GM03348 (cell line): ENCODE measurements around the gene PASD1.
"Not testable (repeated sequence)": the region's sequence is repeated elsewhere in the genome, so short reads cannot be mapped to it uniquely, and the experiment has no call there.

Experiments
- DNase-seq: peaks from one replicate; pipeline ENCODE4 v3.0.0; 2012; ENCODE audit warnings: low spot score

Gene PASD1

DNA sequence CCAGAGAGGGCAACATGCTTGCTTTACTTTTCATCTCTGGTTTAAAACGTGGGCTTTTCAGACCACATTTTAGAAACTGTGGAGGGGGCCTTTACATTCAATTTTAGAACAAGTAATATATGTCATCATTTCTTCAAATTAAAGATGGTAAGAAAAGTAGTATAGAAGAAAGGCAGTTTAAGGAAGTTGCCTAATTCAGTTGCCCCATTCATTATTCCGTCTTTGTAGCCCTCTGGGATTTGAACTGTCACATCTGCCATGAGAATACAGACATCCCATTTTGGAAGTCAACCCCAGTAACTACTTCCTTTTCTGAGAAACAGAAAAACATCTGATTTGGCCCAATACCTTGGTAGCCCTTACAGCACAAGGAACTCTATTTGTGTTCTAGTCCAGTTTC lies 61.2 kb downstream of the PASD1 start:
- no peak for DNase-seq

DNA sequence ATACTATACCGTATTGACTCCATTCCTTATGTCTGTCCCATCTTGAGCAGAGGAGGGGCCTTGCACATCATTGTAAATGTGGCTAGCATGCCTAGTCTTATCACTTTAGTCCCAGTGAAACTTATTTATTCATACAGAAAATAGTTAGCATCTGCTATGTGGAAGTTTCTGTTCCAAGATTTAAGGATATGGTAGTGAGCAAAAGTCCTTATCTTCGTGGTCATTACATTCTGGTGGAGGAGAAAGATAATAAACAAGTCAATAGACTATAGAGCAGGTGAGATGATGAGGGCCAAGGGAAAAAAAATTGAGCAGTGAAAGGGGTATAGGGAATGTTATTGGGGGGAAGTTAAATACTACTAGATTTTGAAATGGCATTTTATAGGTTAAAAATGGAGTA lies 68.3 kb downstream of the PASD1 start:
- DNase-seq, result no peak

DNA sequence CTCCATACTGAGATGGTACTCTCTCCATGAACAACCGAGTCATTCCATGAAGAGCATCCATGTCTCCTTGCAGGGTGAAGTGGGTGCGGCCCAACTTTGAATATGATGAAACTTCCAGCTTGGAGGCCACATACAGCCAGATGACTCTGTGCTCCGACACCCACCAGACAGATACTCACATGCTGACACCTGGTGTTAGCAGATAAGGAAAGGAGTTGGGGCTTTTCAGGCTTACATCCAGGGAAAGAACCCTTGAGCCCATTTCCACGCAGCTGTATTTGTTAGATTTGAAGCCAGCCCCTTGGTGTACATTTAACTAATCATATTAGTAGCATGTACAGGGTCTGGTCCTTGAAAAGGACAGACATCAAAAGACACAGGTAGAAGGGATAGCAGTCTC lies 69.7 kb downstream of the PASD1 start:
- no peak for DNase-seq

DNA sequence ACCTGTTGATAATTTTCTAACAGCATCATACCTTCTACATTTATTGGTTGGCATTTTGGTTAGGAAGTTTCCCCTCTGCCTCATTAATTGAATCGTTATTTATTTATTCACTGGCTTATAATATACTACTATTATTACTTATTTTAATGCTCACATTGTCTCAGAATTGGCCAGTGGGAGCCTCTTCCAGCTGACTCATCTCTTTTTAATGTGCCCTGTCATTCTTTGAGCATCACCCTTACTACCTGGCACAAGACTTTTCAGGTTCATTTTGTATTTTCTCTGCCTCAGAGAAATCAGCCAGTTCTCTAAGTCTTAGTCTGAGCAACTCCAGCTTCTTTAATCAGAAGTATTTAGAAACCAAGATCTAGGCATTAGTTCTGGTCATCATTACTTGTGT lies 71.5 kb downstream of the PASD1 start:
- DNase-seq, result no peak

DNA sequence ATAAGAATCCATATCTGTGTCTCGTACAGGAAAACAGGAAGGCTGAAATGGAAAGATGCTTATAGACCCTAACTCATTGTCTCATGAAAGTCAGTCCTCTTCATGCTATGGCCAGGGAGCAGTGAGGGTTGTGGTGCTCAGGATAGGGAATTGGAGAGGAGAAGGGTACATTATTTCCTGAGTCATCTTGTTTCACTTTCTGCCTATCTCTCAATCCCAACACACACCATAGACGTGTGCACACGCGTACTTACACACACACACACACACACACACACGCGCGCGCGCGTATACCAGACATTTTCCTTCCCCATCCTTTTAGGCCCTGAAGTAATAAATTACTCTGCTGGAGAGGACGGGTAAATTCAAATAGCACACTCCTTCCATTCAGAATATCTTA lies 78.1 kb downstream of the PASD1 start:
- DNase-seq, result no peak

DNA sequence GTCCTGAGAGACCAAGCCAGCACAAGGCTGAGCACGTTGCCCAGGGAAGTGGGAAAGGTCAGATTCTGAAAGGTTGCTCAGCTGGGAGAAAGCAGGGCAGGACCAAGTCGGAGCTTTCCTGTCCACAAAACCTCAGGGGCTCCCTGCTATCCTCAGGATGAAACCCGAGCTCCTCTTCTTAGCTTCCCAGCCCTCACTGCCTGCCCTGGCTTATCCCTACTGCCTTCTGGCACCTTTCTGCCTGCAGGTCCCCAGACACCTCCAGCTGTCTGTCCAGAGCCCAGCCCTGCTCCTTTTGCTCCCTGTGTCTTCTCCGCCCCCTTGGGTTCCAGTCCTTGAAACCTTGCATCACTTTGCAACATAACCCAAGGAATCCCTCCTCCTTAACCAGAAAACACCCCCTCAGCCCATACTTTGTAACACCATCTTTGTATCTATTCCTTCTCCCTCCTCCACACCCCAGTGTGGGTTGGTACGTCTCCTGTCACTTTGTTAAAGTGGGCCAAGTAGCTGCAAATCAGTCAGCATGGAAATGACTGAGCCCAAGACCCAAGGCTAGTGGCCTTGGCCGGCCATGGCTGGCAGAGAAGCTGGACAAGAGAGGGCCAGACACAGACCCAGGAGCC lies 111.8 kb downstream of the PASD1 start:
- DNase-seq, result no peak

DNA sequence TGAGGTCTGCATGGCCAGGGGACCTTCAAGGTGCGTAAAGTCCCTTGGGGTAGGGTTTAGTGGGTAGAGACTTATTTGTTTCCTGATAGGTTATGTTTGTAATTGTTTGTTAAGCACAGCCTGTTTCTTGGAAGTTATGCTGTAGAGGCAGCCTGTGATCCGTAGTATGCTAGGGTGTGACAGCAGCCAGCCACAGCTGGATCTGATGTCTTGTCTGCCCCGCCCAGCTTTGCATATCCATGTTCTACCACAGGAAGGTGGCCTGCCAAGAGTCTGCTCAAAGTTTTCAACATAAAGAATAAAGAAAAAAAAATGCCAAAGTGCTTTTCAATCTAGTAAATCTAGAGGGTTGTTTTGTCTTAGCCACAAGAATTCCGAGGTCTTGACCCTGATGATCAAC lies 112.7 kb downstream of the PASD1 start:
- no peak for DNase-seq

DNA sequence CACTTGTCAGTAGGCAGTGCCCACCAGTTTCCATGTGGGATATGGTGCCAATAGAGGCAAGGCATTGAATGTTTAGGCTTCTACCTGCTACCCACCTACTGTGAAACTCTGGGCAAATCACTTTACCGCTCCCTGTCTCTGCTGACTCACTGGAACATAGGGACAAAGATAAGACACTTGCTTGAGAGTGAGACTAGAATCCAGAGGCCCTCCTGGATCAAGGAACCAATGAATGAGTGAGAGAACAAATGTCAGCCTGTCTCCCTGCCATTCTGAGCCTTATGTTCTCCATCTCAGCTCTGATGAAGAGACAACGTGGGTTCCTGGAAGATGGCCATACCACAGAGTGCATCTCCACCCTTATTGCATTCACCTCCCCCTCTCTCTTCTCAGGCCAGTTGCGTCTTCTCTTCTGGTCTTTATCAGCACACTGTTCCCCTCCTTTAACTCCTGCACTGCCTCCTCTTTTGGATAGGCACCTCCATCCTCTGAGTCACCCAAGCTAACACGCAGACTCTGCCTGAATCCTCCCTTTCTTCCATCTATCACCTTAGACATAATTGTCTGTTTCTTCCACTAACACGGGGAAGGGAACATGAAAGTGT lies 116.4 kb downstream of the PASD1 start:
- DNase-seq, result no peak

DNA sequence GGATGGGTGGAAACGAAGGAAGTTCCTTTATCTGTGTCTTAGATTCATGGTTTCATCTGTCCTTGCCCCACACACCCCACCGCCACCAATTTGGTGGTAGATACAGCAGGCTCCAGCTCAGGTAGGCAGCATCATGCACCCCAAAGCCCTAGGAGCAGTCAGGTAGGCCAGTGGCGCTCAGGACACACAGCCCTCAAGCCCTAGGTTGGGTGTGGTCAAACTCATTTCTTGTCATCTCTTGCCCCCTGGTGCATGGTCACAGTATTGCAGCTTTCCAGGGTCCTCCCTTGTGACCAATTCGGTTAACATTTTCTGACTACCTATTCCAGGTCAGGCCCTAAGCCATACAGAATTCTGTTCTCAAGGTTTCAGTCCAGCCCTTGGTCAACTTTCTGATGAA lies 117.3 kb downstream of the PASD1 start:
- peak; percentile 17 for DNase-seq

DNA sequence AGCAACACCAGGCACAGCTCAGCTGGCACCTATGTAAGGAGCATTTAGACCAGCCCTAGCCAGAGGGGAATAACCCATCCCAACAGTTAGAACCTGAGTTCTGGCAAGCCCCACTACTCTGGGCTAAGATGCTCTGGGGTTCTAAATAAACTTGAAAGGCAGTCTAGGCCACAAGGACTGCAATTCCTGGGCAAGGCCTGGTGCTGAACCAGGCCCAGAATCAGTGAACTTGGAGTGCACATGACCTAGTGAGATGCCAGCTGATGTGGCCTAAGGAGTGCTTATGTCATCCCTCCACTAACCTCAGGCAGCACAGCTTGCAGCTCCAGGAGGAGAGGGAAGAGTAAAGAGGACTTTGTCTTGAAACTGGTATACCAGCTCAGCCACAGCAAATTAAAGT lies 124.2 kb downstream of the PASD1 start:
- DNase-seq, result no peak

DNA sequence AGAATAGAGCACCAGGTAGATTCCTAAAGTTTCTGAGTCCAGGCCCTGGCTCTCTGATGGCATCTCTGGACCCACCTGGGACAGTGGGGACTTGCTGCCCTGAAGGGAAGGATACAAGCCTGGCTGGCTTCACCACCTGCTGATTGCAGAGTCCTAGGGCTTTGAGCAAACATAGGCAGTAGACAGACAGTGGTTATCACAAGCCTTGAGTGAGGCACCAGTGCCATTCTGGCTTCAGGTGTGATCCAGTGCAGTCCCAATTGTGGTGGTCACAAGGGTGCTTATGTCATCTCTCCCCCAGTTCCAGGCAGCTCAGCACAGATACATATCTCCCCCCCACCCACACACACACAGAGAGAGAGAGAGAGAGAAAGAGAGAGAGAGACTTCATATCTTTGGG lies 125.2 kb downstream of the PASD1 start:
- no peak for DNase-seq

DNA sequence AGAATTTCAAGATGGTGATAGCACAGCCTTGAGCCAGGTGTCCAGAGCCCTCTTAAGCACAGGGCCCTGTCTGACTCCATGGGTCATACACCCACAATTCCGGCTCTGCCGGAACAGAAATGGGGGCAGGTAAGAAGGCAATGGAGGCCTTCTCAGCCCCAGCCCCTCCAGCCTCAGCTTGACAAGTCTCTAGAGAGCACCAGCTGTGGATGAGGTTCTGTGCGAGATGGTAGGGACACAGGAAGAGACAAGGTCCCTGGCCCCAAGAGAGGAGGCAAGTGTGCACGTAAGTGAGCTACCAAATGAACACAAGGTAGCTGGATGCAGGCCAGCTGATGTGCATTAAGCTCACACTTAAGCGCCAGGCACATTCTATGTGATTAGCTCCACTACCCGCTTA lies 129.3 kb downstream of the PASD1 start:
- no peak for DNase-seq

DNA sequence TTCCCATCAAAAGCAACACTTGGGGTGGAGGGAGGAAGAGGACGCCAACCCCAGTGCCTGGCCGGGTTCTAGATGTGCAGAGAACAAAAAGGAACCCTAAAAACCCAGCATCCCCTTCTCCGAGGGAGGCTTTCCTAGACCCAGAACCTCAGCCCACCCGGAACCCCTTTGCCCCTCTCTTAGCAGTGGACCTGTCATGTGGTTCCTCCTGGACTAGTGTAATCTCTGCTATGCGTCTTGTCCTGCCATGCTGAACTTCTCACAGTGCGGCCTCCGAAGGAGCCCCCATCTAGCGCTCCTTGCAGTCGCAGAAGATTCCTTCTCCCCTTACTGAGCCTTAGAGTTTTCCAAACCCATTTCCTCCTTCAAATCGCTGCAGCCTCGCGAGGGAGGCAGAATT lies 130.6 kb downstream of the PASD1 start:
- no peak for DNase-seq

DNA sequence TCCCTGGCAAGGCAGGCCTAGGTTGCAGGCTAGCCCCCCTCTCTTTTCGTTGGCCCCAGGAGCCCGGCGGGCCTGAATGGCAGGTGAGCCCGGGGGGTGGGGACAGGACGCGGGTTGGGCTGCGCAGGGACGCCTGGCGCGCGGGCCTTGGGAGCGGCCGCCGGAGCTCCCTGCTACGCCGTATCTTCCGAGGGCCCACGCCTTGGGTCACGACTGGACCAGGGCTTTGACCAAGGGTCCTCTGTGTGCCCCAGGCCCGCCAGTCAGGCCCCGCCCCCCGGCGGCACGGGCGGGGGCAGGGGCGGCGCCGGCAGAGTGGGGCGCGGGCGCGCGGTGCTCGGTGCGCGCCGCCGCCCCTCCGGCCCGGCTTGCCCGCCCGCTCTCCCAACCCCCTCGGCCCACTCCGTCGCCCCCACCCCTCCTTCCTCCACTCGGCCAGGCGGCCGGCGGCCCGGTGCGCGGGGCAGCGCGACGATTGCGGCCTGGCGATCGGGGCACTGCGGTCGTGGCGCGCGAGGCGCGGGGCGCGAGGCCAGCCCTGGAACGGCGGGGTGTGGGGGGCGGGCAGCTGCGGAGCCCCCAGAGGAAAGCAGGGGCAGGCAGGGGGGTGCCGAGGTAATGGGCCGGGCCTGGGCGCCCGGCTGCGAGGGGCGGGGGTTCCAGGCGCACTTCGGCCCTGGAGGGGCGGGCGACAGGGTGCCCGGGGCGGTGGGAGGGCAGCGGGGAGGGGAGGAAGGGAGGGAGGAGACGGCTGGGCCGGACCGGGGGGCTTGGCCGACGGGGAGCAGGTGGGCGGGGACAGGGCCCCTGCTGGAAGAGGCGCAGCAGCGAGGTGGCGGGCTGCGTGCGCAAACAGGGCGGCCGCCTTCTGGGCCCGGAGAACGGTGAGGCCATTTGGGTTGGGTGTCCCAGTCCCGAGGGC lies 131.4 kb downstream of the PASD1 start, which contains the start of gene PRRG3:
Gene PRRG3 (plus strand): TSS at position 798 of the 922 bp plus-strand sequence. CDS start 3,357 bp downstream, outside the sequence.
- DNase-seq, result no peak

DNA sequence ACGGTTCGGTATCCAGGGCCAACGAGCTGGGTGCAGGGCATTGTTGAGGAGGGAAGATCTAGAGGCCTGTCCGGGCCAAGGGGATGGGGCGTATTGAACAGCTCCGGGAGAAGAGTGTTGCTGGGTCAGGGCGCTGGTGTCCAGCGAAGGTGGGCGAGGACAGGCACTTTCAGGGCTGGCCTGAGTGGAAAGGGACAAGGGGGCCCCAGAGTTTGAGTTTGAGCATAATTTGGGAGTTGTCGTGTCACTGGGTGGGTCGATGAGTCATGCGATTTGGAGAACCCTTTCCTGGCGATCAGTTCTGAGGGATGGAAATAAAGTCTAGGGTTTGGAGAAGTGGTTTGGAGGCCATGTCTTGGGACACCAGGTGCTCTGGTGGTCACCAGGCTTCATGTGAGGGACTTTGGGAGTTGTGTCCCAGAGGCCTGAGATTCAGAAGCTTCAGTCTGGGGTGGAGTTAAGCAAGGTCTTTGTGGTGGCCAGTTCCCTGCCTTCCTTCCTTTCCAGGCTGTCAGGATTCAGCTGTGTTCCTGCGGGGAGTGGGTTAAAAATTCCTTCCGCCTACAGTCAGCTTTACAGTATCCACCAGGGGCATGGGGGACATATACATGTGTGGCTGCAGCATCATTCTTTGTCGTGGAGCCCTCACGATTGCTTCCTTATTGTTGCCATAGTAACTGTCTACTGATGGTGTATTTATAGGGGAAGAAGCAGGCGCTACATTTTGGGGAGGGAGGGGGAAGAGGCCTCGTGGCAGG lies 132.3 kb downstream of the PASD1 start:
- no peak for DNase-seq

DNA sequence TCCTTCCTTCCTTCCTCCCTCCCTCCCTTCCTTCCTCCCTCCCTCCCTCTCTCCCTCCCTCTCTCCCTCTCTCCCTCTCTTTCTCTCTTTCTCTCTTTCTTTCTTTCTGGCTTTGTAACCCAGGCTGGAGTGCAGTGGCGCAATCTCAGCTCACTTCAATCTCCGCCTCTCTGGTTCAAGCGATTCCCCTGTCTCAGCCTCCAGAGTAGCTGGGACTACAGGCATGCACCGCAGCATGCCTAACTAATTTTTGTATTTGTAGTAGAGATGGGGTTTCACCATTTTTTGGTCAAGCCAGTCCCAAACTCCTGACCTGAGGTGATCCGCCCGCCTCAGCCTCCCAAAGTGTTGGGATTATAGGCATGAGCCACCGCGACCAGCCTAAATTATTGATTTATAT lies 133.6 kb downstream of the PASD1 start:
- not testable (repeated sequence) for DNase-seq

DNA sequence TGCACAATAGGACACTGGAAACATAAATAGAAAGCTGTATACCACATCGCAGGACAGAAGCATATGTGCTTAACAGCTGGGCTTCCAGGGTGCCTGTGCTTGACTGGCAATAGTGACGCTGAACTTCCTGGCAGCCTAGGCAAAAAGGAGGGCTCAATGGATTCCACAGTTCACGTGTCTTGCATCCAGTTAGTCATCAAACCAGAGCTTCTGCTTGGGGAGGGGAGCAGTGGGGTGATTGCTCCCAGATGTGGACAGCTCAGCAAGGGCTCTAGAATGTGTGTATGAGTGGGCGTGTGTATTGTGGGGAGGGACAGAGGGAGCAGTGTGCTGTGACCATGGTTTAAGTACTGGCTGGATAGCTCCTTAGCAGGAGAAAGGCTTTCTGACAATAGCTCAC lies 134.0 kb downstream of the PASD1 start:
- DNase-seq, result peak; percentile 88

DNA sequence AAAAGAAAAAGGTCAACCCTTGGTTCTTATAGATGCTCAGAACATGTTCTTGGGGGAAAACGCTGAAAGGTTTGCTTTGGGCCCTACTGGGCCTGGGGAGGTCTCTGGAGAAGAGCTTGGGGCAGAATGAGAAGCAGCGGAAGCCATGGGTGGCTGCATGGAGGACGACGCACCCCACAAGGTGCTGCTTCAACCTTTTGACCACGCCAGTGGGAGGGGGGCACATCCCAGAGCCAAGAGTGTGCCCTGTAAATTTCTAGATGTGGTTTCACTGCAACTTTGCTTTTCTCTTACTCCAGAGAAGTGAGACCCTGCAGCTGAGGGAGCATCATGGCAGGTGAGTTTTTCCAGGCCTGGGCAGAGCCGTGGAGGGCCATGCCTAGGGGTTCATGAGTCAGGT lies 135.0 kb downstream of the PASD1 start:
- no peak for DNase-seq

DNA sequence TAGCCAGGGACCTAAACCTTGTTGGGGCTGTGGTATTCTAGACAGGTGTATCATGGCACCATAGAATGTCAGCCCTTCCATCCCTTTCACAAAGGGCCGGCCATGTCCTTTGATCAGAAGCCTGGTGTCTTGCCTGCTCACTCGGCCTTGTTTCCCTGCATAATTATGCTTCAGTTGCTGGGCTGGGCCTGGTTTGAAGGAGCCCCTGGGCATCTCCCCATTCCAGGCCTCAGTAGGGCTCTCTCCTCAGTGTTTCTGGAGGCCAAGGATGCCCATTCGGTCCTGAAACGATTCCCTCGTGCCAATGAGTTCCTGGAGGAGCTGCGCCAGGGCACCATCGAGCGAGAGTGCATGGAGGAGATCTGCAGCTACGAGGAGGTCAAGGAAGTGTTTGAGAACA lies 136.3 kb downstream of the PASD1 start:
- DNase-seq, result no peak

DNA sequence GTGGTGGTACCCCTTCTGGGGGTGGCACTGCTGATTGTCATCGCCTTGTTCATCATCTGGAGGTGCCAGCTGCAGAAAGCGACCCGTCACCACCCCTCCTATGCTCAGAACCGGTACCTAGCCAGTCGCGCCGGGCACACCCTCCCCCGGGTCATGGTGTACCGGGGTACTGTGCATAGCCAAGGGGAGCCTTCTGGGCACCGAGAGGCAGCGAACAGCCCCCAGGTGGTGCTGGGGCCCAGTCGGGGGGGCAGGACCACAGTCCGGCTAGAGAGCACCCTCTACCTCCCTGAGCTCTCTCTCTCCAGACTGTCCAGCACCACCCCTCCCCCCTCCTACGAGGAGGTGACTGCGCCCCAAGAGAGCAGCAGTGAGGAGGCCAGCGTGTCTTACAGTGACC lies 137.1 kb downstream of the PASD1 start:
- DNase-seq, result no peak

DNA sequence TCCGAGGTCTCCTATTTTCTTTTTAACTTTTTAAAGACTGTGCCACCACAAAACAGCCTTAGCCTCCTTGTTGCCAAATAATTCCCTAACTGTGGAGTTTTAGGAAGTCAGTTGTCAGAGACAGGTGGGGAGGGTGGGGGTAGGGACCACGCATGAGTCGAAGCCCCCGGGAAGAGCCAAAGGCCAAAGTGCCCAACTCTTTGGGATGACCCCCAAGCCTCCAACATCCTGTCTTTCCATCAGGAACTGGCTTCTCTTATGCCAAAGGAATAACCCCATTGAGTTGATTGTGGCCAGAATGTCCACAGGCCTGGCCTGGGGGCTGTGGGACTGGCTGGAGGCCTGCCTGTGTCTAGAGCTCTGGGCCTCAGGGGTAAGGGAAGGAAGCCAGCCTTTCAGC lies 137.6 kb downstream of the PASD1 start:
- no peak for DNase-seq

DNA sequence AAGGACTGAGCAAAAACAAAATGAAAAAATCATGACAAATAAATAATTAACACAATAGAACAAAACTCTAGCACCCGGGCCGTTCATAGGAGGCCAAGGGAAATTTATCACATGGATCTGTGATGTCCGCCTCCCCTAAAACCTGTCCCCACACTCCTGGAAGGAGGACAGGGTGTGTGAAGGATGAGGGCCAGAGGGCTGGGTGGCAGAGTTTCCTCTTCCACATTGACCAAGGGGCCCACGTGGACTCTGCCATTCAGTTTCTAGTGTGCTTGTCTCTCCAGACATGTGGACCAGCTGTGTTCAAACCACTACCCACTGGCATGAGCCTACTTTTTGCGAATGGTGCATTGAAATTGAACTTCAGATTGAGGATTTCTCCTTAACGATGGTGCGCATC lies 138.1 kb downstream of the PASD1 start:
- DNase-seq, result no peak
